ENCODE data around the gene LCP2. TPM values are rescaled to one million over a fixed set of nuclear protein-coding genes. Genes with fewer than 3 reads are reported as not detected.

LCP2 gene
- total RNA-seq, 2 donors from 2014 or later: 282 to 360 TPM

DNA sequence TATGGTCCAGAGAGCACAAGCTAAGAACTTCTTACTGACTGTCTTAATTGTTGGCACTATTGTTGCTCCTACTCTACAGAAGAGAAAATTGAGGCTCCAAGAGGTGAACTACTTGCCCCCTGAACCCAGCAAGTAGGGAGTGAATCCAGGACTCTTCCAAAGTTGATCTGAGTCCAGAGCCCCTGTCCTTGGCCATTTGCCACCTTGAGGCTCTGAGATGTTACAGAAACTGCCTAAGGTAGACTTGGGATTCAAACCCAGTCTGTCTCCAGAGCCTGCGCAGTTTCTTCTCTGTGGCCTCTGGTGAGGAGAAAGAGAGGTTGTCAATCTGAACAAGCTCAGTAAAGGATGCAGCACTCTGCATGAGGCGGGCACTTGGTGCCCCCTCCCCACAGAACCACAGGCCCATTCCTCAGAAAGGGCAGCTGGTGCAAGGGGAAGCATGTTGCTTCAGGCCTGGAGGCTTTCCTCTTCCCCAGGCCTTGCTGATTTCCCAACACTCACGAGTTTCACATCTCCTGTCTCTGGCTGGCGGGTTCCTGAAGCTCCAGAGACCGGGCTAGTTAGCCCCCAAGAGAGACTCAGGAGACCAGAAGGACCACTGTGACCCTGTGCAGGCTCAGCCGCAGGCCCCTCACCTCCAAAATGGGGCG lies 2.9 kb upstream of the LCP2 start:
- peaks cover 20% of the 10 kb centered on the region for H3K36me3 Mint-ChIP-seq
- H3K4me1 Mint-ChIP-seq (ENCODE audit: low read depth in 2 of 2): peaks cover 53 to 57% of the 10 kb centered on the region in 2 donors
- peak overlapping the region; percentile 96 to 99 for H3K27ac Mint-ChIP-seq
- ATAC-seq: no peak
- no peak for DNase-seq (ENCODE audit: low spot score)
- no peak overlapping the region for H3K4me3 Mint-ChIP-seq
- no peaks in the 10 kb centered on the region for H3K27me3 Mint-ChIP-seq
- no peaks in the 10 kb centered on the region for H3K9me3 Mint-ChIP-seq

DNA sequence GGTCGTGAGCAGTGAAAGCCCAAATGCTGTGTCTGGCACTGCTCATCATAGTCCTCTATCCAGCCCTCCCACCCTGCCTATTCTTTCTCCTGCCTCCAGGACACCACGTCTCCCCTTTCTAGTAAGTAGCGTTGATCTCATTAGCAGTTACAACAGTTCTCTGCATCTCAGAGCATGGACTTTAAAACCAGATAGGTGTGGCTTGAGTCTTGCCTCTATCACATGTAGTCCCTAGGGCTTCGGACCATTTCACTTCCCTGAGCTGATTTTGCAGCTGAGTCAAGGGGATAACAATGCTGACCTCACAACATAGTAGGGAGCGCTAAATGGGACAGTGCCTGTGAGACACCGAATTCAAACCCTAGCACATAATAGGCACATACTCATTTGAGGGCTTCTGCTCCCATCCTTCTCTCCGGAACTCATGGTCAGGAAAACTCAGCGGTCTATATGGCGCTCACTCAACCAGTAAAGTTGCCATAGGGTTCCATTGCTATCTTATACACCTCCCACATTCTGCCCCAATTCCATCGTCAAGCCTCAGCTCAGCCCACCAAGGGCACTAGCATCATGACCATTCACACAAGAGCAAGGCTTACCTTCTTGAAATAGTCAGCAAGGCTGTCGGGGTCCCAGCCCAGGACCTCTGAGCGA lies 515 bp downstream of the LCP2 start:
- peaks cover 44% of the 10 kb centered on the region for H3K36me3 Mint-ChIP-seq
- H3K27me3 Mint-ChIP-seq: no peaks in the 10 kb centered on the region
- H3K4me3 Mint-ChIP-seq: peak overlapping the region; percentile 96
- peak in 1 of 2 donors; percentile 26 for ATAC-seq
- H3K4me1 Mint-ChIP-seq (ENCODE audit: low read depth in 2 of 2): peaks cover 66 to 70% of the 10 kb centered on the region in 2 donors
- peak overlapping the region; percentile 96 to 99 for H3K27ac Mint-ChIP-seq
- H3K9me3 Mint-ChIP-seq: no peaks in the 10 kb centered on the region
- DNase-seq (ENCODE audit: low spot score): no peak

DNA sequence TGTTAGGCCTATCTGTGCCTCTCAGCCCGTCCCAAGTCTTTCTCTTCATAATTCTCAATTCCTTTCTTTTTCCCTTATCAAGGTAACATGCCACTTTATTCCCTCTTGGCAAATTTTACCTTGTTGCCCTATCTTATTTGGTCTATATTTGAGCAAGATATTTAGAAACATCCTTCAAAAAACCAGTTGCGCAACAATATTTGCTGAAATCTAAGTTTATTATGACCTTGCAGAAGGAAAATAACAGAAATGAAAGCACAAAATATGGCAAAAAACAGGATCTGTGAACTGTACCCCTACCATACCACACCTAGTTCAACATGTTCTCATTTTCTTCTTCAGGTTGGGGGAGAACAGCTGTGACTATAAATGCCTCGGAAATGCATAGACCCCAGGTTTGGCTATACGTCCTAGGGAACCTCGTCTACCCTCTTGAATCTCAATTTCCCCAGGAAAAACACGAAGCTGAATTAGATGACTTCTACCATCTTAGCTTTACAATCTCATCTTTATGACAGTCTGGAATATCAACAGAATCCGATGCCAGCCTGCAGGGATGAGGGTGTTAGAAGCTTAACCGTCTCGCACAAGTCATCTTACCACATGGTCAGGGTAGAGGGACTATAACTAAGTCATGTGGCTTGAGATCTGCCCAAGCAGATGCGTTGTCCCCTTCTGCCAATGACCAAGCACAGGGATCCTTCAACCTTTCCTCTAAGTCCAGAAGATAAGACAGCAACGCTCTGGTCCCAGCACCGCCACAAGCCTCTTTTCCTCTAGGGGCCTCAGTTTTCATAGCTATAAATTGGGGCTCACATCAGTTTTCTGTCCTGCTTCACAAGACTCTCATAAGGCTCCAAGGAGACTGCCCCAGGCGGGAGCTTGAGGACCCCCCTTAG lies 1.3 kb downstream of the LCP2 start:
- H3K27me3 Mint-ChIP-seq: no peaks in the 10 kb centered on the region
- DNase-seq (ENCODE audit: low spot score): peak; percentile 54
- H3K4me3 Mint-ChIP-seq: peak overlapping the region; percentile 96
- peak overlapping the region; percentile 96 to 99 for H3K27ac Mint-ChIP-seq
- H3K9me3 Mint-ChIP-seq: no peaks in the 10 kb centered on the region
- no peak for ATAC-seq
- H3K36me3 Mint-ChIP-seq: peaks cover 52% of the 10 kb centered on the region
- H3K4me1 Mint-ChIP-seq (ENCODE audit: low read depth in 2 of 2): peaks cover 69 to 74% of the 10 kb centered on the region in 2 donors

DNA sequence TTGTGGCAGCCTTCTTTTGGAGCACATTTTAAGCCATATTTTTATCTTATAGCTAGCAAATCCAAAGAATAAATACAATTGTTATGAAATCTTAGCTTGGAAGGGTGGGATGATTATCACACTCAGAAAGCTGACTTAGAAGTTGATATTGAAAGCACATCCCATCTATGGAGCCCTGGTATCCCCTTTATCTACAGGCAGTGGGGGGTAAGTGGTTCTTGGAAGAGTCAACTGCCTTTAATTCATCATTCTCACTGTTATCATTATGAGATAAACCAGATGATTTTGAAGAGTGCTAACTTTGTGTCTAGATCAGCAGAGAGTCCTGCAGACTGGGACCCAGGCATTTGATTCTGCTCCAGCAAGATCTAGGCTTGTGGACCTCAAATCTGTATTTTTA lies 3.0 kb downstream of the LCP2 start:
- no peak for ATAC-seq
- Mint-ChIP-seq H3K27me3 (no peaks in the 10 kb centered on the region), H3K4me3 (peak overlapping the region; percentile 96), H3K4me1 (ENCODE audit: low read depth in 2 of 2) (peaks cover 79 to 90% of the 10 kb centered on the region in 2 donors), H3K36me3 (peaks cover 69% of the 10 kb centered on the region), H3K27ac (peak overlapping the region; percentile 96 to 99), H3K9me3 (peaks cover 6% of the 10 kb centered on the region)
- peak; percentile 38 for DNase-seq (ENCODE audit: low spot score)

DNA sequence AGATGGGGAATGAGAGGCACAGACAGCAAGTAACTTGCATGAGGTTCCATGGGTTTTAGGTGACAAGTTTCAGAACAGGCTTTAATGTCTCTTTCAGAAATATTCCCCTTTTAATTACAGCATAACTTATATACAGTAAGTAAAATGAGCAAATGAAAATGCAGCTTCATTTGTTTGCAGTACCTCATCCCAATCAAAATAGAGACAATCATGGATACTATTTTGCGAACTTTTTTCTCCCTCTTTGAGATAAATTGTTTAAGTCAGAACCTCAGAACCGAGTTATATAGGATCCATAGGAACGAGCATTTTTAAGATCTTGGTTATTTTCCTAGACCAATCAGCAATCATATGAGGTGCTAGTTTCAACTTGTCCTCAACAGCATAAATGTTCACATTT lies 3.5 kb downstream of the LCP2 start:
- Mint-ChIP-seq H3K4me1 (ENCODE audit: low read depth in 2 of 2) (peaks cover 80 to 90% of the 10 kb centered on the region in 2 donors), H3K9me3 (peaks cover 6% of the 10 kb centered on the region), H3K36me3 (peaks cover 74% of the 10 kb centered on the region), H3K27me3 (no peaks in the 10 kb centered on the region), H3K27ac (peak overlapping the region; percentile 96 to 99), H3K4me3 (peak overlapping the region; percentile 96)
- peak; percentile 28 for DNase-seq (ENCODE audit: low spot score)
- no peak for ATAC-seq

DNA sequence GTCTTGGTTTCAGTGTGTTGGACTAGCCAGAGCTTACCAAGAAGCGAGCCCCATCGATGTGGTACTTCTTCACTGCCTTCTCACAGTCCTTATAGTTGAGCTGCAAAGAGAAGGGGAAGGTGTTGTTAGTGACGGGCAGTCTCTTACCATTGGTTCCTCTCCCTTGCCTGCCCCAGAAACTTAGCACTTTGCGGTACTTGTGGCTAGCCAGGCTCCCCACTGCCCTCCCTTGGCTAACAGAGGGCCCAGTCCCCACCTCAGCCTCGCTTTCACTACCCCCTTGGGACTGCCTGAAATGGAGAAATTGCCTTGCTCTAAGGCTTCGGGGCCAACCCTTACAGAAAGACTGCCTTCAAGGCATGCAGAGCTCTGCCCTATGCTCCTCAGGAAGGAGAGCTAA lies 4.3 kb downstream of the LCP2 start:
- Mint-ChIP-seq H3K36me3 (peaks cover 82% of the 10 kb centered on the region), H3K9me3 (peaks cover 6% of the 10 kb centered on the region), H3K4me3 (peak overlapping the region; percentile 96), H3K27me3 (no peaks in the 10 kb centered on the region), H3K4me1 (ENCODE audit: low read depth in 2 of 2) (peaks cover 82 to 90% of the 10 kb centered on the region in 2 donors), H3K27ac (peak overlapping the region; percentile 96 to 99)
- peak; percentile 88 to 93 for ATAC-seq
- peak; percentile 96 for DNase-seq (ENCODE audit: low spot score)

DNA sequence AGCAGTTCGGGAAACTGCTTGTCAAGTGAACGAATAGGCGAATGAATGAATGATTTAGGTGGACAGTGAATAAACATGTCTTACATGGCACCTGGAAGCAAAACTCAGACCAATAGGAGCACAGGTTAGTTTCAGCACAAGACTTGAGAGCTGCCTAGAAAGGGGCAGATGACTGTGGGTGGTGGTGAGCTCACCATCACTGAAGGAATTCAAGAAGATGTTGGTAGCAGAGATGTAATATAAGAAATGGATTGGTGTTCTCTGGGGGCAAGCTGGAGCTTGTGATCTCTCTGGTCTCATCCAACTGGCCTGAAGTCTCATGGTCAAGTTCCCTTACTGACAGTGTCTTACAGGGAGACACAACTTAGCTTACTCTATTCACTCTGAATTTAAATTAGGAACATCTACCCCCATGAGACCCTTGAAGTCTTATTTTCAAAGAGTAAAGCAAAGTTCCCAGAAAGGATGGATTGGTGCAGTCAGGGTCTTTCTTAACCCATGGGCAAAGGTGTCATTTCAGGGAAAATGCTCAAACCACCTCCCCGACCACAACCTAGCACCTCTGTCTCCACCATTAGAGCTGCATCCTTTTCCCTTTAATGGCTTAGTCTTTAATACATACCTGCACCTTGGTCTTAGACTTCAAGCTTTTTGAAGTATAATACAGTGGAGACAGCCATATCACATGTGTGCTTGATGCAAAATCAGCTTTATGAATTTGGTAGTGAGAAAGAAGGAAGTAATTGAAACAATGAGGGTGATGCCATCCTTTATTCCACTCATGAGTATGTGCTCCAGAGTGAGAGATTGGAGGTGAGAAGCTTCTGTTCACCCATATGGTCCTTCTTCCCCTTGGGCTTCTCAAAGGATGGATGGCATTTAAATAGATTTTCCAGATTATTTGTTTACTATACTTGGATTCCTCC lies 5.1 kb downstream of the LCP2 start:
- Mint-ChIP-seq H3K27ac (peak overlapping the region; percentile 96 to 99), H3K36me3 (peaks cover 87% of the 10 kb centered on the region), H3K4me1 (ENCODE audit: low read depth in 2 of 2) (peaks cover 84 to 93% of the 10 kb centered on the region in 2 donors), H3K27me3 (no peaks in the 10 kb centered on the region), H3K9me3 (peaks cover 6% of the 10 kb centered on the region), H3K4me3 (peak overlapping the region; percentile 96)
- peak; percentile 72 for DNase-seq (ENCODE audit: low spot score)
- ATAC-seq: peak in 1 of 2 donors; percentile 8

DNA sequence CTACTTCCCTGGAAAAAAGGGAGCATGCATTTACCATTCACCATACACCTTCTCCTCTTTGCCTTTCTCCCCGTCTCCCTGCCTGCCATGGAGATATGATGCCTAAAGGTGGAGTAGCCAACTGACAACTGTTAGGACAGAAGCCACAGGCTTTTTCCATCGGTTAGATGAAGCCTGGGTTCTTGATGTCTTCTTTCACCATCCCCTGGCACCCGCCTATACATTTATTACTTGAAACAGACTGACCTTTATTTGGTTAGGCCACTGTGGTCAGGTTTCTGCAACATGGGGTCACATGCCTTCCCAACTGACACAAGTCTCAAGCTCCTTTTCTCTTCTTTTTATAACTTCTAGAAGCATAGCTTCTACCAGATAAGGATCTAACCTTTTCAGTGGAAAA lies 7.1 kb downstream of the LCP2 start:
- peak; percentile 62 for DNase-seq (ENCODE audit: low spot score)
- no peak for ATAC-seq

DNA sequence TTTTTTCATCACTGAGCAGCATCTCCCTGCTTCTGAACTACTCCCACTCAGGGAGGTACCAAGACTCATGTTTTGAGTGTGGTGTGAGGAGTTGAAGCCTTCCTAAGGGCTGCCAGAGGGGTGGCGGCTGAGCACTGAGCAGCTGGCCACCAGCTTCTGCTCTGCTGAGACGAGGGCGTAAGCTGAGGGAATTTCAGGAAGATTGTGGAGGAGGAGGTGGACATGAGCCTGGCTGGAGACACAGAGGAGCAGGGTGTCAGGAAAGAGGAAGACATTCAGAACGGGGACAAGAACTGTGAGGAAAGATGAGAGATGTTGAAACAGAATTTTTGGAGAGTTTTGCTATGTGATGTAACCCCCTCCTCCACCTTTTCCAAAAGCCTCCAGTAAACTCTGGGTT lies 7.8 kb downstream of the LCP2 start:
- DNase-seq (ENCODE audit: low spot score) (no peak), ATAC-seq (no peak)
- Mint-ChIP-seq H3K9me3 (peaks cover 6% of the 10 kb centered on the region), H3K4me1 (ENCODE audit: low read depth in 2 of 2) (peaks cover 89 to 100% of the 10 kb centered on the region in 2 donors), H3K27ac (peak overlapping the region; percentile 96 to 99), H3K4me3 (peak overlapping the region; percentile 96), H3K36me3 (peaks cover 92% of the 10 kb centered on the region), H3K27me3 (no peaks in the 10 kb centered on the region)

More for the DNA sequence above, 7.1 kb downstream of the LCP2 start:
- H3K4me3 Mint-ChIP-seq: peak overlapping the region; percentile 96
- peaks cover 89% of the 10 kb centered on the region for H3K36me3 Mint-ChIP-seq
- H3K27ac Mint-ChIP-seq: peak overlapping the region; percentile 96 to 99
- H3K27me3 Mint-ChIP-seq: no peaks in the 10 kb centered on the region
- peaks cover 6% of the 10 kb centered on the region for H3K9me3 Mint-ChIP-seq
- peaks cover 90 to 100% of the 10 kb centered on the region in 2 donors for H3K4me1 Mint-ChIP-seq (ENCODE audit: low read depth in 2 of 2)

DNA sequence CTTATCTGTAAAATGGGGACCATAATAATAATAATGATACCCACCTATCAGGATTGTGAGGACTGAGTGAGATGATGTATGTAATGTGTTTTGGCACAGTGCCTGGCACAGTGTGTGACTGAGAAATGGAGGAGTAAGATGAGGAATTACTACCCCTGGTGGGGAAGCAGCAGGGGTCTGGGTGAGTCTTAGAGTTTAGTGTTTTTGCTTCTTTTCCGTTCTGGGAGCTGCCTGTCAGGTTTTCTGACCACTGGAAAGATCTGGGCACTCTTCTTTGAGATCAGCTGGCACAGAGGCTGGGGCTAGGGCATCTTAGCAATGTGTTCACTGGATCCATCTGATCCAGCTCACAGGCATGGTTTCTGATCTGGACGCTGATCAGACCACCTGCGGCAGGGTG lies 8.5 kb downstream of the LCP2 start:
- H3K4me1 Mint-ChIP-seq (ENCODE audit: low read depth in 2 of 2): peaks cover 88 to 100% of the 10 kb centered on the region in 2 donors
- H3K9me3 Mint-ChIP-seq: peaks cover 6% of the 10 kb centered on the region
- peak overlapping the region; percentile 96 for H3K4me3 Mint-ChIP-seq
- peak; percentile 3 for DNase-seq (ENCODE audit: low spot score)
- H3K36me3 Mint-ChIP-seq: peaks cover 92% of the 10 kb centered on the region
- H3K27ac Mint-ChIP-seq: peak overlapping the region; percentile 96 to 99
- no peak for ATAC-seq
- H3K27me3 Mint-ChIP-seq: no peaks in the 10 kb centered on the region

DNA sequence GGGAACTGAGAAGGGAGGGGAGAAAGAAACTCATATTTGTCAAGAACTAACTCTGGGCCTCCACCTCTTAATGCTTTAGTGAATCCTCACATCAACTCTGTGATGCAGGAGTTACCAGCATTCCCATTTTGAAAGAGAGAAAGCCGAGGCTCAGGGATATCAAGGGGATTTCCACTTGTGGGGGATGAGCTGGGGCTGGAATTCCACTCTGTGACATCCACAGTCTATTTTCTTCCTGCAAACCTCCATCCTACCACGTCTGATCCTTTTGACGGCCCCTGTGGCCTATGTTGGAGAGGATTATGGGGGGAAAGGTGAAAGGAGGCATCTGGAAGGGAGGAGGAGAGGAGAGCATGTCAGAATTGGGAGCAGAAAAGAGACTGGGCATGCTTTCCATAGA lies 9.0 kb downstream of the LCP2 start:
- peaks cover 88 to 100% of the 10 kb centered on the region in 2 donors for H3K4me1 Mint-ChIP-seq (ENCODE audit: low read depth in 2 of 2)
- H3K36me3 Mint-ChIP-seq: peaks cover 93% of the 10 kb centered on the region
- no peaks in the 10 kb centered on the region for H3K27me3 Mint-ChIP-seq
- peak; percentile 15 for DNase-seq (ENCODE audit: low spot score)
- H3K9me3 Mint-ChIP-seq: peaks cover 6% of the 10 kb centered on the region
- no peak for ATAC-seq
- peak overlapping the region; percentile 96 to 99 for H3K27ac Mint-ChIP-seq
- peak overlapping the region; percentile 96 for H3K4me3 Mint-ChIP-seq

DNA sequence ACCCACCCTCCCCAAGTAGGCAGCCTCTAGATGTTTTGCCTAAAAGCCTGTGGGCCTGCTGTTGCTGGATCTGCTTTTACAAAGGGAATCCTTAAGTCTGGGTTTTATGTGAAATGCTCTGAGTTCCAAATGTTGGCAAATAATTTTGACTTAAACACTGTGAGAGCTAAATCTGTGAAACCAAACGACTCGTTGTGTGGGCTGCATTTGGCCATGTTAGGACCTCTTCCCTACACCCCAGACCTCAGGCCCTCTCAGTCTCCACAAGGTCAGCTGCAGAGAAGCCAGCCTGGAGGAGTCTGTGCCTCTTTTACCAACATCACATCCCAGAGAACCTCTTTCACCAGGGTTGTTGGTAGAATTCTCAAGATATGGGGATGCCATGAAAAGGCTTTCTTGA lies 9.4 kb downstream of the LCP2 start:
- Mint-ChIP-seq H3K36me3 (peaks cover 97% of the 10 kb centered on the region), H3K27ac (peak overlapping the region; percentile 96 to 99), H3K27me3 (no peaks in the 10 kb centered on the region), H3K4me1 (ENCODE audit: low read depth in 2 of 2) (peaks cover 88 to 100% of the 10 kb centered on the region in 2 donors), H3K9me3 (peaks cover 6% of the 10 kb centered on the region), H3K4me3 (peak overlapping the region; percentile 96)
- DNase-seq (ENCODE audit: low spot score) (peak; percentile 5), ATAC-seq (no peak)

DNA sequence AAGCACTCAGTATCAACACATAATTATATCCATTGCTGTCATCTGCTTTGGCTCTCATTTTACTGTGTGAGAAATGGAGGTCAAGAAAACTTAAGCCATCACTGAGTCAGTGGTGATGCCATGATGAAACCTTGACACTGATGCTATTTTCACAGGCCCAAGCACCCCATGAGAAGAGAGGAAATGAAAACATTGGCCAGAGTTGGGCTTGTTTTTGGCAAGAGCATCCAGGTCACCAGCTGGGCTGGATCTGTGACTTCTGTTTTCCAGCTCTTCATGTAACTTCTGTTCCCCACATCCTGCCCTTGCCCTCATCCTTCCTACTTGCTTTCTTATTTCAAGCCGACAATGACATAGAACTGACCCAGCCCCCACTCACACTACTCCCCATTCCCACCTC lies 10.0 kb downstream of the LCP2 start:
- no peaks in the 10 kb centered on the region for H3K27me3 Mint-ChIP-seq
- peaks cover 89 to 100% of the 10 kb centered on the region in 2 donors for H3K4me1 Mint-ChIP-seq (ENCODE audit: low read depth in 2 of 2)
- H3K27ac Mint-ChIP-seq: peak overlapping the region; percentile 96 to 99
- peaks cover 99% of the 10 kb centered on the region for H3K36me3 Mint-ChIP-seq
- peak overlapping the region; percentile 96 for H3K4me3 Mint-ChIP-seq
- peak; percentile 74 to 75 for ATAC-seq
- H3K9me3 Mint-ChIP-seq: peaks cover 6% of the 10 kb centered on the region
- DNase-seq (ENCODE audit: low spot score): no peak
